CD4-positive, alpha-beta T cell (primary cell): ENCODE results near the gene RETREG3. TPM values are rescaled to one million over a fixed set of nuclear protein-coding genes. Genes with fewer than 3 reads are reported as not detected.
"Not testable (repeated sequence)": the region's sequence is repeated elsewhere in the genome, so short reads cannot be mapped to it uniquely, and the experiment has no call there.

Experiments
- ATAC-seq: fragments of 200-7000 bp; cut with Tn5 transposase; one replicate; pipeline ENCODE4 v1.10.0; 2022; ENCODE audit warnings: mild to moderate bottlenecking; ENCODE audit not compliant: poor library complexity
- CTCF ChIA-PET: fragments of 350-600 bp; sonication (Branson Sonifier 250); formaldehyde crosslinking; loops from one replicate; lab custom pipeline; 2021; ENCODE audit warnings: antibody characterized with exemption, inconsistent platforms; lab: Charles Lee
- POLR2A ChIA-PET: fragments of 350-600 bp; sonication (Branson Sonifier 250); formaldehyde crosslinking; loops from one replicate; lab custom pipeline; 2021; ENCODE audit warnings: antibody characterized with exemption, inconsistent platforms; lab: Charles Lee
- DNase-seq, 14 experiments: peaks; one replicate each; pipeline ENCODE4 v3.0.0-alpha.2; 2013 to 2020; ENCODE audit warnings: mixed read lengths in 2 of 14
- H3K27ac ChIP-seq, 2 donors: one replicate each; pipeline versions ENCODE4 v1.5.1 to v1.7.0; 2013; ENCODE audit warnings: low read length in 2 of 2, low read depth in 1 of 2, mild to moderate bottlenecking in 1 of 2
- H3K27me3 ChIP-seq, 2 experiments: 1 replicate in 1 of 2; 2 replicates in 1 of 2; pipeline versions ENCODE4 v1.6.1 to v1.7.0; 2013; ENCODE audit warnings: low read length in 2 of 2, control low read depth in 1 of 2, mild to moderate bottlenecking in 1 of 2, moderate library complexity in 1 of 2; ENCODE audit not compliant: insufficient read depth in 2 of 2, control insufficient read depth in 1 of 2
- H3K36me3 ChIP-seq: one replicate; pipeline ENCODE4 v1.6.1; 2013; ENCODE audit warnings: low read length, control low read depth; ENCODE audit not compliant: insufficient read depth
- H3K4me1 ChIP-seq: one replicate; pipeline ENCODE4 v1.6.1; 2013; ENCODE audit warnings: low read length, control low read depth; ENCODE audit not compliant: insufficient read depth
- H3K4me3 ChIP-seq: one replicate; pipeline ENCODE4 v1.5.1; 2013; ENCODE audit warnings: mild to moderate bottlenecking, low read length, moderate library complexity
- H3K9me3 ChIP-seq, 2 experiments: 1 replicate in 1 of 2; 2 replicates in 1 of 2; pipeline versions ENCODE4 v1.6.1 to v1.7.0; 2013; ENCODE audit warnings: low read length in 2 of 2, mild to moderate bottlenecking in 2 of 2, control low read depth in 1 of 2, moderate library complexity in 1 of 2; ENCODE audit not compliant: control insufficient read depth in 1 of 2, insufficient read depth in 1 of 2
- H3K27ac Mint-ChIP-seq: one replicate; pipeline ENCODE4 v1.8.0; 2020; ENCODE audit warnings: mixed read lengths
- H3K27me3 Mint-ChIP-seq: one replicate; pipeline ENCODE4 v1.8.0; 2021; ENCODE audit warnings: mixed read lengths
- H3K36me3 Mint-ChIP-seq: one replicate; pipeline ENCODE4 v1.8.0; 2021; ENCODE audit warnings: low read depth, mixed read lengths
- H3K4me1 Mint-ChIP-seq: one replicate; pipeline ENCODE4 v1.8.0; 2021; ENCODE audit warnings: low read depth, mixed read lengths
- H3K4me3 Mint-ChIP-seq: one replicate; pipeline ENCODE4 v1.8.0; 2020; ENCODE audit warnings: mild to moderate bottlenecking, mixed read lengths
- H3K9me3 Mint-ChIP-seq: one replicate; pipeline ENCODE4 v1.8.0; 2020; ENCODE audit warnings: mixed read lengths
- intact Hi-C, 2 experiments: fragments of 100-400 bp; cut with DNase I in 1 of 2; cut with micrococcal nuclease in 1 of 2; formaldehyde crosslinking; loops; one replicate each; pipeline versions ENCODE4 v1.15.1 to v1.9.0; 2023 to 2025; cut with DNase I, micrococcal nuclease
- total RNA-seq, 174 experiments: library from RNA in 2 of 174; stranded (reverse) in 2 of 174; gene quantifications; one replicate each; pipeline ENCODE4 v1.2.3 and lab custom pipeline; 2021 to 2026
- TF ChIP-seq, protein P1 (sequence below): fragments of 200-600 bp; IDR thresholded peaks from one replicate; pipeline ENCODE4 v1.8.0; 2022; ENCODE audit warnings: antibody characterized with exemption, mild to moderate bottlenecking

The RETREG3 gene
- total RNA-seq, 2 experiments from 2014 or later = 46.7 to 48.7 TPM

DNA sequence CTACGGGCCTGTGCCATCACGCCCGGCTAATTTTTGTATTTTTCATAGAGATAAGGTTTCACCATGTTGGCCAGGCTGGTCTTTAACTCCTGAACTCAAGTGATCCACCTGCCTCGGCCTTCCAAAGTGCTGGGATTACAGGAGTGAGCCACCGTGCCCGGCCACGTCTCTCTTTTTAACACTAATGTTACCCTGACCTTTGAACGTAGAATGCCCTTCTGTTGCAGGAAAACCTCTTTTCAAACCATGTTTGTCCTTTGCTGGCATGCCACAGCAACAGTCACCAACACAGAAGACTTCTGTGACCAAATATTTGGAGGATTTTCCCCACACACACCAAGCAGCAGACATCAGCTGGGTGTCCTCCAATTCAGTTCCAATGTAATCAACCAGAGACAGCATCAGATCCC is 64.3 kb downstream of the RETREG3 start:
- Histone ChIP-seq H3K27ac (no peak overlapping the region), H3K27me3 (no peaks in the 10 kb centered on the region), H3K36me3 (peaks cover 7% of the 10 kb centered on the region), H3K9me3 (no peaks in the 10 kb centered on the region), H3K4me3 (no peak overlapping the region), H3K4me1 (peaks cover 35% of the 10 kb centered on the region)
- Mint-ChIP-seq H3K27ac (no peak overlapping the region), H3K4me1 (peaks cover 22% of the 10 kb centered on the region), H3K9me3 (no peaks in the 10 kb centered on the region), H3K36me3 (no peaks in the 10 kb centered on the region), H3K27me3 (no peaks in the 10 kb centered on the region), H3K4me3 (no peak overlapping the region)
- POLR2A ChIA-PET = no interaction called here
- intact Hi-C loops = no loop called here
- DNase-seq (no peak), ATAC-seq (no peak)
- CTCF ChIA-PET = no interaction called here
- TF ChIP-seq, protein P1, sequence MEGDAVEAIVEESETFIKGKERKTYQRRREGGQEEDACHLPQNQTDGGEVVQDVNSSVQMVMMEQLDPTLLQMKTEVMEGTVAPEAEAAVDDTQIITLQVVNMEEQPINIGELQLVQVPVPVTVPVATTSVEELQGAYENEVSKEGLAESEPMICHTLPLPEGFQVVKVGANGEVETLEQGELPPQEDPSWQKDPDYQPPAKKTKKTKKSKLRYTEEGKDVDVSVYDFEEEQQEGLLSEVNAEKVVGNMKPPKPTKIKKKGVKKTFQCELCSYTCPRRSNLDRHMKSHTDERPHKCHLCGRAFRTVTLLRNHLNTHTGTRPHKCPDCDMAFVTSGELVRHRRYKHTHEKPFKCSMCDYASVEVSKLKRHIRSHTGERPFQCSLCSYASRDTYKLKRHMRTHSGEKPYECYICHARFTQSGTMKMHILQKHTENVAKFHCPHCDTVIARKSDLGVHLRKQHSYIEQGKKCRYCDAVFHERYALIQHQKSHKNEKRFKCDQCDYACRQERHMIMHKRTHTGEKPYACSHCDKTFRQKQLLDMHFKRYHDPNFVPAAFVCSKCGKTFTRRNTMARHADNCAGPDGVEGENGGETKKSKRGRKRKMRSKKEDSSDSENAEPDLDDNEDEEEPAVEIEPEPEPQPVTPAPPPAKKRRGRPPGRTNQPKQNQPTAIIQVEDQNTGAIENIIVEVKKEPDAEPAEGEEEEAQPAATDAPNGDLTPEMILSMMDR = no peak

DNA sequence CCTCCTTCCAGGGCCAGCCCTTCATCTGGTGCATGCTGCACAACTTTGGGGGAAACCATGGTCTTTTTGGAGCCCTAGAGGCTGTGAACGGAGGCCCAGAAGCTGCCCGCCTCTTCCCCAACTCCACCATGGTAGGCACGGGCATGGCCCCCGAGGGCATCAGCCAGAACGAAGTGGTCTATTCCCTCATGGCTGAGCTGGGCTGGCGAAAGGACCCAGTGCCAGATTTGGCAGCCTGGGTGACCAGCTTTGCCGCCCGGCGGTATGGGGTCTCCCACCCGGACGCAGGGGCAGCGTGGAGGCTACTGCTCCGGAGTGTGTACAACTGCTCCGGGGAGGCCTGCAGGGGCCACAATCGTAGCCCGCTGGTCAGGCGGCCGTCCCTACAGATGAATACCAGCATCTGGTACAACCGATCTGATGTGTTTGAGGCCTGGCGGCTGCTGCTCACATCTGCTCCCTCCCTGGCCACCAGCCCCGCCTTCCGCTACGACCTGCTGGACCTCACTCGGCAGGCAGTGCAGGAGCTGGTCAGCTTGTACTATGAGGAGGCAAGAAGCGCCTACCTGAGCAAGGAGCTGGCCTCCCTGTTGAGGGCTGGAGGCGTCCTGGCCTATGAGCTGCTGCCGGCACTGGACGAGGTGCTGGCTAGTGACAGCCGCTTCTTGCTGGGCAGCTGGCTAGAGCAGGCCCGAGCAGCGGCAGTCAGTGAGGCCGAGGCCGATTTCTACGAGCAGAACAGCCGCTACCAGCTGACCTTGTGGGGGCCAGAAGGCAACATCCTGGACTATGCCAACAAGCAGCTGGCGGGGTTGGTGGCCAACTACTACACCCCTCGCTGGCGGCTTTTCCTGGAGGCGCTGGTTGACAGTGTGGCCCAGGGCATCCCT is 65.7 kb downstream of the RETREG3 start:
- ATAC-seq = no peak
- peaks cover 7% of the 10 kb centered on the region for H3K36me3 ChIP-seq
- H3K4me3 ChIP-seq = no peak overlapping the region
- intact Hi-C loops = no loop called here
- Mint-ChIP-seq H3K36me3 (peaks cover 5% of the 10 kb centered on the region), H3K9me3 (no peaks in the 10 kb centered on the region), H3K27ac (no peak overlapping the region), H3K4me3 (no peak overlapping the region), H3K27me3 (no peaks in the 10 kb centered on the region), H3K4me1 (peaks cover 18% of the 10 kb centered on the region)
- no peaks in the 10 kb centered on the region for H3K27me3 ChIP-seq
- DNase-seq = no peak
- CTCF ChIA-PET = no interaction called here
- H3K4me1 ChIP-seq = peaks cover 25% of the 10 kb centered on the region
- H3K27ac ChIP-seq = no peak overlapping the region
- POLR2A ChIA-PET = no interaction called here
- H3K9me3 ChIP-seq = no peaks in the 10 kb centered on the region
- TF ChIP-seq, protein P1 = no peak

DNA sequence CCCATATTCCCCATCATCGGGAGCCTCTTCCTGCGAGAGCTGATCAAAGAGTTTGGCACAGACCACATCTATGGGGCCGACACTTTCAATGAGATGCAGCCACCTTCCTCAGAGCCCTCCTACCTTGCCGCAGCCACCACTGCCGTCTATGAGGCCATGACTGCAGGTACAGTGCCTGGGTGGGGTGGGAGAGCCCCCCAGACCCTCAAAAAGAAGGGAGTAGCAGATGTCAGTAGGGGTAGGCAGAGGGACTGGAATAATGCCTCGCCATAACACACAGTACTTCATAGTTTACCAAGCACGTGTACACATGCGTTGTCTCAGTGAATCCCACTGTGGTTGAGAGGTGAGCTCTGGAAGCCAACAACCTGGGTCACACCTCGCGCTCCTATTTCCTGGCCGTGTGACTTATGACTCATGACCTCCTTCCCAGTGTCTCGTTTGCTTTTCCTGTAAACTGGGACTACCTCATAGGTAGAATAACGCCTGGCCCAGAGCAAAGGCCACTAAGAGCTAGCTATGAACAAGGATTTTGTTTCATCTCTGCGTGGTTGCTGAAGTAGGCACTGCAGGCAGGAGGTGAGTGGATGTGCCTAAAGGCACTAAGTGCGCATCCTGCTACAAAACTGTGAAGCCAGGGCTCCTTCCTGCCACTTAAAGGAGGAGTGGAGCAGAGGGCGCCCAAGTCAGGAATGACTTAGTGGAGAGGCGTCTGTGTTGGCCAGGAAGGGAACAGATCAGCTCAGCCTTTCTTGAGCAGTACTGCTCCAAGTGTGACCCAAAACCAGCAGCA is 67.9 kb downstream of the RETREG3 start:
- H3K4me1 Mint-ChIP-seq = peaks cover 30% of the 10 kb centered on the region
- Histone ChIP-seq H3K9me3 (no peaks in the 10 kb centered on the region), H3K4me3 (no peak overlapping the region), H3K36me3 (peaks cover 7% of the 10 kb centered on the region), H3K4me1 (peaks cover 31% of the 10 kb centered on the region), H3K27ac (peak overlapping the region in 1 of 2 donors; percentile 15), H3K27me3 (no peaks in the 10 kb centered on the region)
- H3K27me3 Mint-ChIP-seq = no peaks in the 10 kb centered on the region
- no peaks in the 10 kb centered on the region for H3K9me3 Mint-ChIP-seq
- TF ChIP-seq, protein P1 = no peak
- H3K4me3 Mint-ChIP-seq = peak overlapping the region; percentile 60
- peak; percentile 37 for ATAC-seq
- ChIA-PET POLR2A (interaction anchor here (0.6 to 2.0 kb wide), 6 partner anchors 10 to 450 kb away, joined by 3 to 6 read pairs (median 5); partner anchors contain the start of gene STAT3), CTCF (interaction anchor here (0.5 to 1.9 kb wide), 3 partner anchors 10 to 88 kb away, joined by 3 to 12 read pairs (median 3); no protein-coding TSS in a partner anchor)
- peak overlapping the region; percentile 38 for H3K27ac Mint-ChIP-seq
- peak in 3 of 14 experiments; percentile 34 to 55 (median 50) for DNase-seq
- intact Hi-C loops = no loop called here
- H3K36me3 Mint-ChIP-seq = peaks cover 5% of the 10 kb centered on the region

DNA sequence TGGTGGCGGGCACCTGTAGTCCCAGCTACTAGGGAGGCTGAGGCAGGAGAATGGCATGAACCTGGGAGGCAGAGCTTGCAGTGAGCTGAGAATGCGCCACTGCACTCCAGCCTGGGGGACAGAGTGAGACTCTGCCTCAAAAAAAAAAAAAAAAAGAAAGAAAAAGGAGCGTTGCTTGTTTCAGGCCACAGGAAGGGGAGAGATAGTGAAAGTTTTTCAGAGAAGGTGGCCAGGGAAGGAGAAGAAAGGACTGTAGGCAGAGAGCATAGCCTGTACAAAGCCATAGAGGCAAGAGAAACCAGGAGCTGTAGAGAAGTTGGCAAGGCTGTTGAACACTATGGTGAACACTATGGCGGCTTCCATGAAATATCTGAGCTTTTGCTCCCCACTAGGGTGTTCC is 68.6 kb downstream of the RETREG3 start:
- DNase-seq, intact Hi-C loops, H3K9me3 ChIP-seq, H3K9me3 Mint-ChIP-seq, H3K4me3 ChIP-seq, H3K27me3 Mint-ChIP-seq, ATAC-seq, H3K27ac ChIP-seq, H3K36me3 Mint-ChIP-seq, H3K36me3 ChIP-seq, H3K27me3 ChIP-seq: not testable (repeated sequence)
- H3K27ac Mint-ChIP-seq = peak overlapping the region; percentile 38
- peaks cover 36% of the 10 kb centered on the region for H3K4me1 ChIP-seq
- CTCF ChIA-PET = interaction anchor here (0.5 to 1.9 kb wide), 3 partner anchors 9 to 88 kb away, joined by 3 to 12 read pairs (median 3); no protein-coding TSS in a partner anchor
- H3K4me1 Mint-ChIP-seq = peaks cover 33% of the 10 kb centered on the region
- peak overlapping the region; percentile 60 for H3K4me3 Mint-ChIP-seq
- POLR2A ChIA-PET = interaction anchor here (0.6 to 2.0 kb wide), 4 partner anchors 10 to 152 kb away, joined by 3 to 6 read pairs (median 5); partner anchors contain the start of gene STAT3
